Activated CD4-positive, alpha-beta T cell treated with anti-CD3 and anti-CD28 coated beads, Interleukin-2, amount 10 ng/mL, durations not matched to agents 24 days and 14 days (primary cell): ENCODE measurements around the gene IL31RA. TPM values are rescaled to one million over a fixed set of nuclear protein-coding genes. Genes with fewer than 3 reads are reported as not detected.
A peak's percentile ranks its signal among the peaks of the same experiment; 100 is the strongest.

Source experiments
- DNase-seq: peaks from one replicate; pipeline ENCODE4 v3.0.0; 2022
- H3K27ac Mint-ChIP-seq: one replicate; pipeline ENCODE4 v1.8.0; 2022; ENCODE audit warnings: mild to moderate bottlenecking, mixed read lengths
- H3K27me3 Mint-ChIP-seq: one replicate; pipeline ENCODE4 v1.8.0; 2022; ENCODE audit warnings: mixed read lengths
- H3K36me3 Mint-ChIP-seq: one replicate; pipeline ENCODE4 v1.8.0; 2022; ENCODE audit warnings: low read depth, mild to moderate bottlenecking, mixed read lengths
- H3K4me1 Mint-ChIP-seq: one replicate; pipeline ENCODE4 v1.8.0; 2021; ENCODE audit warnings: mixed read lengths
- H3K4me3 Mint-ChIP-seq: one replicate; pipeline ENCODE4 v1.8.0; 2022; ENCODE audit warnings: mild to moderate bottlenecking, moderate library complexity, mixed read lengths
- H3K9me3 Mint-ChIP-seq: one replicate; pipeline ENCODE4 v1.8.0; 2021; ENCODE audit warnings: mixed read lengths
- intact Hi-C: fragments of 100-400 bp; cut with micrococcal nuclease; formaldehyde crosslinking; loops from one replicate; pipeline ENCODE4 v1.15.1; 2023
- total RNA-seq: library from RNA; stranded (reverse); gene quantifications from 2 replicates; pipeline ENCODE4 v1.2.3, GENCODE V29; 2022

The IL31RA gene
- total RNA-seq, 1 donor from 2014 or later = 0.63 TPM

GRCh38 chr5:55866485-55866884 is 15.3 kb downstream of the IL31RA start:
- H3K36me3 Mint-ChIP-seq = peaks cover 3% of the 10 kb centered on the region
- peaks cover 21% of the 10 kb centered on the region for H3K4me1 Mint-ChIP-seq
- H3K9me3 Mint-ChIP-seq = peaks cover 4% of the 10 kb centered on the region
- intact Hi-C loops = loop anchor here (5.0 kb wide), 1 partner anchor 44 kb away; no protein-coding TSS in a partner anchor
- no peak overlapping the region for H3K4me3 Mint-ChIP-seq
- H3K27me3 Mint-ChIP-seq = no peaks in the 10 kb centered on the region
- no peak for DNase-seq
- H3K27ac Mint-ChIP-seq = no peak overlapping the region

GRCh38 chr5:55866934-55867333 is 15.8 kb downstream of the IL31RA start:
- H3K4me3 Mint-ChIP-seq = no peak overlapping the region
- DNase-seq = no peak
- no peaks in the 10 kb centered on the region for H3K36me3 Mint-ChIP-seq
- H3K27me3 Mint-ChIP-seq = no peaks in the 10 kb centered on the region
- H3K4me1 Mint-ChIP-seq = peaks cover 21% of the 10 kb centered on the region
- H3K9me3 Mint-ChIP-seq = no peaks in the 10 kb centered on the region
- H3K27ac Mint-ChIP-seq = peak overlapping the region; percentile 0
- intact Hi-C loops = loop anchor here (5.0 kb wide), 1 partner anchor 45 kb away; no protein-coding TSS in a partner anchor

DNA sequence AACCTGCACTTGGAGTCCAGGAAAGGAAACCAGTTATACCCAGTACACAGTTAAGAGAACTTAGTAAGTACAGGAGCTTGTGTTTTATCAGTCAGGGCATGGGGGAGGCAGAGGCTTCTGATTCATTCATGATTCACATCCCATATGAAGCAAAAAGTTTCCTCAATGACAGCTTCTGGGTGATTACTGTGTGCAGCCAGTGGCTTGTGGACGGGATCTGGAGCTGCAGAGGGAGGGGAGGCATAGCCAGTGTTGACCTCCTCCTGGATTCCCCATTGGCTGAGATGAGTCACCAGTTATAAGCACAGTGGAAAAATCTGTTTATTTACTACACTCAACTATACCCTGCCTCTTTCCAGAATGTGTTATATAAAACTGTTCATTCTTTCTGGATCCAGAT is 17.7 kb downstream of the IL31RA start:
- Mint-ChIP-seq H3K36me3 (peaks cover 1% of the 10 kb centered on the region), H3K27me3 (no peaks in the 10 kb centered on the region), H3K27ac (peak overlapping the region; percentile 69), H3K4me3 (no peak overlapping the region), H3K9me3 (no peaks in the 10 kb centered on the region), H3K4me1 (peaks cover 21% of the 10 kb centered on the region)
- peak; percentile 70 for DNase-seq
- intact Hi-C loops = loop anchor here (1.0 to 5.0 kb wide), 5 partner anchors 13 to 156 kb away; partner anchors contain the start of gene SLC38A9

- Mint-ChIP-seq H3K27me3 (no peaks in the 10 kb centered on the region), H3K4me1 (peaks cover 21% of the 10 kb centered on the region), H3K36me3 (peaks cover 3% of the 10 kb centered on the region), H3K27ac (no peak overlapping the region), H3K9me3 (peaks cover 3% of the 10 kb centered on the region), H3K4me3 (no peak overlapping the region)
- intact Hi-C loops = loop anchor here (2.0 to 5.0 kb wide), 4 partner anchors 33 to 157 kb away; partner anchors contain the start of gene SLC38A9
- no peak for DNase-seq
Observed at GRCh38 chr5:55869847-55870246, 18.7 kb downstream of the IL31RA start.

DNA sequence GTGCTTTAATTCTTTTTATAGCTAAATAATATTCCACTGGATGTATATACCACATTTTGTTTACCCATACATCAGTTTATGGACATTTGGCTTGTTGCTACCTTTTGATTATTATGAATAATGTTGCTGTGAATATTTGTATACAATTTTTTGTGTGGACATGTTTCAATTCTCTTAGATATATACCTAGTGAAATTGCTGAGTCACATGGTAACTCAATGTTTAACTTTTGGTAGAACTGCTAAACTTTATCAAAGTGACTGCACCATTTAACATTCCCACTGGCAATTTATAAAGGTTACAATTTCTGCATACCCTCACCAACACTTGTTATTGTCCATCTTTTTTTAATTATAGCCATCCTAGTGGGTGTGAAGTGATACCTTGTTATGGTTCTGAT is 22.1 kb downstream of the IL31RA start:
- intact Hi-C loops = no loop called here
- no peak overlapping the region for H3K4me3 Mint-ChIP-seq
- H3K27me3 Mint-ChIP-seq = no peaks in the 10 kb centered on the region
- DNase-seq = no peak
- H3K4me1 Mint-ChIP-seq = peaks cover 8% of the 10 kb centered on the region
- no peak overlapping the region for H3K27ac Mint-ChIP-seq
- peaks cover 8% of the 10 kb centered on the region for H3K36me3 Mint-ChIP-seq
- peaks cover 21% of the 10 kb centered on the region for H3K9me3 Mint-ChIP-seq

DNA sequence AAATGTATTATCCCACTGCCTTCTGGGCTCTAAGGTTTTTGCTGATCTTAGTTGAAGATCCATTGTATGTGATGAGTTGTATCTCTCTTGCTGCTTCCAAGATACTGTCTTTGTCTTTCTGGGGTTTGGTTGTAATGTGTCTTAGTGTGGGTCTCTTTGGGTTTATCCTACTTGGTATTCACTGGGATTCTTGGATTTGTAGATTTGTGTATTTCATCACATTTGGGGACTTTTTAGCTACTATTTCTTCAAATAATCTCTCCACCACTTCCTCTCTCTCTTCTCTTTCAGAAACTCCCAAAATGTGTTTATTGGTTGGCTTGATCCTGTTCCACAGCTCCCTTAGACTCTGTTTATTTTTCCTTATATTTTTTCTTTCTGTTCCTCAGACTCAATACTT is 26.5 kb downstream of the IL31RA start:
- Mint-ChIP-seq H3K27me3 (no peaks in the 10 kb centered on the region), H3K9me3 (peaks cover 27% of the 10 kb centered on the region), H3K36me3 (peaks cover 6% of the 10 kb centered on the region), H3K4me3 (no peak overlapping the region), H3K27ac (no peak overlapping the region), H3K4me1 (no peaks in the 10 kb centered on the region)
- intact Hi-C loops = no loop called here
- no peak for DNase-seq

DNA sequence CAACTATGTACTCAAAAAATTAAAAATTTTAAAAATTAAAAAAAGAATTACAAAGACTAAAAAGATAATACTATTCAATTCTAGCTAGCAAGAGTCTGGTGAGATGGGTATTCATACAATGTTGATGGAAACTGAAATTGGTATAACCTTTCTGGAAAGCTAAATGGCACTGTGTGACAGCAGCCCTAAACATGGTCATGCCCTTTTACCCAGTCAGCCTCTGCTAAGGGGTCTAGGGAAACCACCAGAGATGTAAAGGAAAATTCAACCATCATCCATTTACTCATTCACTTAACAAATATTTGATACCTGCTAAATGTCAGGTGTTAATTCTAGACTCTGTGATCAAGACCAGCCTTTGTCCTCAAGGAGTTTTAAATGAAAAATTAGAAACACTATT is 29.3 kb downstream of the IL31RA start:
- Mint-ChIP-seq H3K27ac (no peak overlapping the region), H3K27me3 (no peaks in the 10 kb centered on the region), H3K9me3 (peaks cover 18% of the 10 kb centered on the region)

GRCh38 chr5:55885359-55885758 is 34.2 kb downstream of the IL31RA start:
- Mint-ChIP-seq H3K36me3 (no peaks in the 10 kb centered on the region), H3K9me3 (no peaks in the 10 kb centered on the region), H3K4me3 (no peak overlapping the region), H3K4me1 (peaks cover 11% of the 10 kb centered on the region), H3K27ac (no peak overlapping the region), H3K27me3 (no peaks in the 10 kb centered on the region)
- no peak for DNase-seq
- intact Hi-C loops = no loop called here

More for the DNA sequence above, 29.3 kb downstream of the IL31RA start:
- H3K4me3 Mint-ChIP-seq = no peak overlapping the region
- DNase-seq = no peak
- H3K36me3 Mint-ChIP-seq = peaks cover 3% of the 10 kb centered on the region
- H3K4me1 Mint-ChIP-seq = no peaks in the 10 kb centered on the region
- intact Hi-C loops = no loop called here

- H3K4me3 Mint-ChIP-seq = no peak overlapping the region
- H3K4me1 Mint-ChIP-seq = peaks cover 11% of the 10 kb centered on the region
- peaks cover 2% of the 10 kb centered on the region for H3K36me3 Mint-ChIP-seq
- no peaks in the 10 kb centered on the region for H3K27me3 Mint-ChIP-seq
- peaks cover 4% of the 10 kb centered on the region for H3K9me3 Mint-ChIP-seq
- intact Hi-C loops = no loop called here
- peak; percentile 67 for DNase-seq
- H3K27ac Mint-ChIP-seq = peak overlapping the region; percentile 10
Observed at GRCh38 chr5:55888205-55888604, 37.0 kb downstream of the IL31RA start.

DNA sequence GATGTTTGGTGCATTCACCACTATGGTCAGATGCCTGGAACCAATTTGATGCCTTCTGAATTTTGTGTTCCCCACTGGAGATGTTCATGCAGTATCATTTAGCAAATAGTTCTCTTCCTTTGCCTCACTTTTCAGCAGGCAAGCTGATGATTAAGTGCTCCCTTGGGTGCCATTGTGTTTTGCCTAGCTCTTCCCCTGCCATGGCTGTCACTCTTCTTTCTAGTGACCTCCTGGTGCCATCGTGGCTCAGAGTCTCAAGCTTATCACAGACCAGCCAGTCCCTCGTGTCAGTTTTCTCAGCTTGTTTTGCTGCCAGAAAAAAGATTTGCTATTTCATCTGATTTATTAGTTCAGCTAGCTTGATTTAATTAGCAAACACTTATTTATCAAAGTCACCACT is 41.3 kb downstream of the IL31RA start:
- DNase-seq = no peak
- no peak overlapping the region for H3K4me3 Mint-ChIP-seq
- H3K9me3 Mint-ChIP-seq = peaks cover 4% of the 10 kb centered on the region
- intact Hi-C loops = no loop called here
- no peak overlapping the region for H3K27ac Mint-ChIP-seq
- H3K4me1 Mint-ChIP-seq = peaks cover 20% of the 10 kb centered on the region
- H3K36me3 Mint-ChIP-seq = peaks cover 2% of the 10 kb centered on the region
- no peaks in the 10 kb centered on the region for H3K27me3 Mint-ChIP-seq

DNA sequence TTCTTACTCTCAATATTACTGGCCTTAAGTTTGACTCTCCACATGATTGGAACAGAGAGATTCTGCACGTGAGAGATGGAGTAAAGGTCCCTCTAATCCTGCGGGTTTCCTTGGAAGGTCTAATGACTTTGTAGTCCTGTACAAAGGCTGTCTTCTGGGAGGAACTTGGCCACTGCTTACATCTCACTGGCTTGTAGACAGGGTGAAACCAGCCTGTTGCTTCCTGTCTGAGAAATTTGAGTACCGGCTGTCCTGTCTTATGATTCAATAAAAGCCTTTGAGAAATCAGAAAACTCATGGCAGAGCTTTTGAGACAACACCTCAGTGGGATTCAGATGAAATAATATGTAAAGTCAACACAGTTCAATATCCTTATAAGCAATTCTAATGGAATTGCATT is 43.0 kb downstream of the IL31RA start:
- intact Hi-C loops = no loop called here
- H3K27ac Mint-ChIP-seq = no peak overlapping the region
- no peaks in the 10 kb centered on the region for H3K27me3 Mint-ChIP-seq
- H3K4me1 Mint-ChIP-seq = peaks cover 18% of the 10 kb centered on the region
- H3K36me3 Mint-ChIP-seq = peaks cover 2% of the 10 kb centered on the region
- peaks cover 4% of the 10 kb centered on the region for H3K9me3 Mint-ChIP-seq
- DNase-seq = no peak
- no peak overlapping the region for H3K4me3 Mint-ChIP-seq

DNA sequence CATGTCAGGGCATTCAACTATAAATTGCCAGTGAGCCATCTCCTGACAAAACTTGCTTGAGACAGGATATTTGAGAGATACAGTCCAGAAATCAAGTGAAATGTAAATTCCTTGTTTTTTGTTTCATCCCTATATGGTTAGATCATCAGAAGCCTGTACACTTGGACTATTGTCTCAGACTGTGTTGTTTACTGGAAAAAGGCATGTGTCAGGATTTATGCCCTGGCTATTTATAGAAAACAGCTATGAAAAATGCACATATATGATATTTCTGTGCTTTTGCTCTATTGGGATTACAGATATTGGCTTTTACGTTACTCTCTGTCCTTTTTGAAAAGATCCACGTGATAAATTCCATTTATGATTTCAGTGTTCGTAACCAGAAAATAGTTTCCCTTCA is 44.2 kb downstream of the IL31RA start:
- peaks cover 4% of the 10 kb centered on the region for H3K9me3 Mint-ChIP-seq
- DNase-seq = no peak

GRCh38 chr5:55896238-55896637 is 45.1 kb downstream of the IL31RA start:
- Mint-ChIP-seq H3K27me3 (no peaks in the 10 kb centered on the region), H3K4me1 (peaks cover 31% of the 10 kb centered on the region), H3K36me3 (peaks cover 4% of the 10 kb centered on the region), H3K9me3 (peaks cover 4% of the 10 kb centered on the region), H3K27ac (no peak overlapping the region), H3K4me3 (no peak overlapping the region)
- intact Hi-C loops = no loop called here
- no peak for DNase-seq

More for the DNA sequence above, 44.2 kb downstream of the IL31RA start:
- no peak overlapping the region for H3K4me3 Mint-ChIP-seq
- H3K27me3 Mint-ChIP-seq = no peaks in the 10 kb centered on the region
- H3K4me1 Mint-ChIP-seq = peaks cover 27% of the 10 kb centered on the region
- intact Hi-C loops = no loop called here
- no peak overlapping the region for H3K27ac Mint-ChIP-seq
- peaks cover 4% of the 10 kb centered on the region for H3K36me3 Mint-ChIP-seq

GRCh38 chr5:55896663-55897062 is 45.5 kb downstream of the IL31RA start:
- Mint-ChIP-seq H3K4me1 (peaks cover 31% of the 10 kb centered on the region), H3K4me3 (no peak overlapping the region), H3K27ac (no peak overlapping the region), H3K9me3 (peaks cover 4% of the 10 kb centered on the region), H3K27me3 (no peaks in the 10 kb centered on the region), H3K36me3 (peaks cover 1% of the 10 kb centered on the region)
- intact Hi-C loops = no loop called here
- DNase-seq = no peak

DNA sequence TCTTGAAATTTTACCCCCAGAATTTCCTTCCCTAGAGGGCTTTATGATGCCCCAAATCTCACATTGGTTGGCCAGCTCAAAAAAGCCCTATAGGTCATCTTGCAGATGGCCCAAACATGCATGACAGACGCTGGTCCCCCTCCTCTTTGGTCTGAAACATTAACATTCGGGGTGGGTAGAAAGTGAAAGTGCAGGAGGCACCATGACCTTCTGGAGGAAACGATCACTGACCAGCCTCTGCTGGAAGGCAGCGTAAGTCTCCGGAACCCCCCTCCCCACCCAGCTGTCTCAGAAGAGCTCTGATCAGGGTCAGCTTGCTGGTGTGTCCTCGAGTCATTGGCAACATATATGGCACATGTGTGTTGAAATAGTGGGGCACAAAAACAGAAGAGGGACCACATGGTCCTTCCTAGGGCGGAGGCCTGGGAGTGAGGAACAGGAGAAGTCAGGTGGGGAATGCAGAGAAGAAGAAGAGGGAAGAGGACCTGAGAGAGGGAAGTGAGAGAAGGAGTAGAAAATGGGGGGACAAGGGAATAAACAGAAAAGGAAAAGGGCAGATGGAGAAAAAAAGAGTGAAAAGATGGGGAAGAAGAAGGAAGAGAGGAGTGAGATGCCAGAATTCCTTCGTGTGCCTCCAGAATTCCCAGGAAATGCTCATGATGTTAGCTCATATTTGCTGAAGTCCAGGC is 46.2 kb downstream of the IL31RA start:
- intact Hi-C loops = no loop called here
- no peak for DNase-seq
- Mint-ChIP-seq H3K4me3 (no peak overlapping the region), H3K36me3 (peaks cover 1% of the 10 kb centered on the region), H3K9me3 (peaks cover 4% of the 10 kb centered on the region), H3K27ac (peak overlapping the region; percentile 23), H3K4me1 (peaks cover 31% of the 10 kb centered on the region), H3K27me3 (no peaks in the 10 kb centered on the region)
